Neuron (in vitro differentiated cells): ENCODE results near the gene CSH1.
"Not testable (repeated sequence)": the region's sequence is repeated elsewhere in the genome, so short reads cannot be mapped to it uniquely, and the experiment has no call there.

Source experiments
- H2AFZ ChIP-seq: one replicate; pipeline ENCODE4 v1.6.1; 2013; ENCODE audit warnings: low read depth, mild to moderate bottlenecking, inconsistent platforms, low read length, moderate library complexity
- H3K27me3 ChIP-seq: one replicate; pipeline ENCODE4 v1.6.1; 2013; ENCODE audit warnings: low read length; ENCODE audit not compliant: insufficient read depth
- H3K36me3 ChIP-seq: one replicate; pipeline ENCODE4 v1.6.1; 2013; ENCODE audit warnings: low read length; ENCODE audit not compliant: insufficient read depth
- H3K4me1 ChIP-seq: one replicate; pipeline ENCODE4 v1.6.1; 2013; ENCODE audit warnings: low read length; ENCODE audit not compliant: insufficient read depth
- H3K4me3 ChIP-seq: 2 replicates; pipeline ENCODE4 v1.5.1; 2013; ENCODE audit warnings: mild to moderate bottlenecking, low read length, moderate library complexity
- H3K9me3 ChIP-seq: one replicate; pipeline ENCODE4 v1.6.1; 2013; ENCODE audit warnings: low read length

CSH1 gene

GRCh38 chr17:63907161-63907778 is 10.9 kb upstream of the CSH1 start:
- H3K36me3 ChIP-seq, H3K9me3 ChIP-seq, H3K4me3 ChIP-seq, H2AFZ ChIP-seq, H3K27me3 ChIP-seq, H3K4me1 ChIP-seq: not testable (repeated sequence)

GRCh38 chr17:63904796-63905195 is 8.4 kb upstream of the CSH1 start:
- H2AFZ ChIP-seq, H3K36me3 ChIP-seq, H3K9me3 ChIP-seq, H3K4me3 ChIP-seq, H3K4me1 ChIP-seq, H3K27me3 ChIP-seq: not testable (repeated sequence)

GRCh38 chr17:63903787-63904201 is 7.4 kb upstream of the CSH1 start:
- H3K36me3 ChIP-seq, H3K4me3 ChIP-seq, H3K4me1 ChIP-seq, H3K27me3 ChIP-seq, H3K9me3 ChIP-seq, H2AFZ ChIP-seq: not testable (repeated sequence)

GRCh38 chr17:63901971-63902370 is 5.6 kb upstream of the CSH1 start:
- H3K4me3 ChIP-seq, H3K27me3 ChIP-seq, H3K36me3 ChIP-seq, H2AFZ ChIP-seq, H3K4me1 ChIP-seq, H3K9me3 ChIP-seq: not testable (repeated sequence)

- H3K4me1 ChIP-seq, H3K36me3 ChIP-seq, H2AFZ ChIP-seq, H3K9me3 ChIP-seq, H3K27me3 ChIP-seq, H3K4me3 ChIP-seq: not testable (repeated sequence)
Measured at GRCh38 chr17:63898899-63899798, 2.8 kb upstream of the CSH1 start.

- not testable (repeated sequence) for H3K4me1 ChIP-seq, H3K27me3 ChIP-seq, H3K9me3 ChIP-seq, H3K4me3 ChIP-seq, H3K36me3 ChIP-seq, H2AFZ ChIP-seq
Measured at GRCh38 chr17:63894821-63895220, 1.6 kb downstream of the CSH1 start.

GRCh38 chr17:63894021-63894420 is 2.4 kb downstream of the CSH1 start:
- not testable (repeated sequence) for H2AFZ ChIP-seq, H3K9me3 ChIP-seq, H3K27me3 ChIP-seq, H3K4me1 ChIP-seq, H3K36me3 ChIP-seq, H3K4me3 ChIP-seq

GRCh38 chr17:63892316-63893037 is 3.9 kb downstream of the CSH1 start:
- not testable (repeated sequence) for H3K27me3 ChIP-seq, H3K4me3 ChIP-seq, H2AFZ ChIP-seq, H3K36me3 ChIP-seq, H3K9me3 ChIP-seq, H3K4me1 ChIP-seq

- not testable (repeated sequence) for H3K36me3 ChIP-seq, H3K4me3 ChIP-seq, H3K27me3 ChIP-seq, H3K4me1 ChIP-seq, H3K9me3 ChIP-seq, H2AFZ ChIP-seq
Measured at GRCh38 chr17:63889026-63889848, 7.1 kb downstream of the CSH1 start.

- H3K27me3 ChIP-seq, H2AFZ ChIP-seq, H3K9me3 ChIP-seq, H3K4me1 ChIP-seq, H3K36me3 ChIP-seq, H3K4me3 ChIP-seq: not testable (repeated sequence)
Measured at GRCh38 chr17:63885119-63885518, 11.3 kb downstream of the CSH1 start.

- H3K36me3 ChIP-seq, H3K4me3 ChIP-seq, H3K4me1 ChIP-seq, H2AFZ ChIP-seq, H3K27me3 ChIP-seq, H3K9me3 ChIP-seq: not testable (repeated sequence)
Measured at GRCh38 chr17:63882626-63883126, 13.7 kb downstream of the CSH1 start.

- H3K4me3 ChIP-seq = no peak within 1 kb of the TSS
- no peaks in the 10 kb centered on the region for H3K36me3 ChIP-seq
- H2AFZ ChIP-seq = no peak within 1 kb of the TSS
- H3K9me3 ChIP-seq = no peaks in the 10 kb centered on the region
- H3K27me3 ChIP-seq = no peaks in the 10 kb centered on the region
- H3K4me1 ChIP-seq = no peaks in the 10 kb centered on the region
Measured at GRCh38 chr17:63881935-63882601, 14.3 kb downstream of the CSH1 start, which contains the start of gene GH2. Gene GH2 (minus strand): TSS chr17:63881944. CDS start chr17:63881801, 143 bp downstream.
